Measurements from ENCODE around the gene SFXN3.

SFXN3 gene

GRCh38 chr10:101041252-101041761 lies 10.3 kb downstream of the SFXN3 start:
- DNase-seq (ENCODE audit: extremely low read depth, low read depth): peak; percentile 76
- TF ChIP-seq CTCF (IDR thresholded peaks at IDR 0.05; ENCODE audit: low read depth, low read length): peak; percentile 87

GRCh38 chr10:101042118-101042517 lies 11.1 kb downstream of the SFXN3 start:
- no peak for TF ChIP-seq CTCF (IDR thresholded peaks at IDR 0.05; ENCODE audit: low read depth, low read length)
- no peak for DNase-seq (ENCODE audit: extremely low read depth, low read depth)

- DNase-seq (ENCODE audit: extremely low read depth, low read depth): peak; percentile 95
- no peak for TF ChIP-seq CTCF (IDR thresholded peaks at IDR 0.05; ENCODE audit: low read depth, low read length)
Observed at GRCh38 chr10:101042667-101043362, 11.8 kb downstream of the SFXN3 start.

GRCh38 chr10:101043363-101043707 lies 12.3 kb downstream of the SFXN3 start:
- no peak for TF ChIP-seq CTCF (IDR thresholded peaks at IDR 0.05; ENCODE audit: low read depth, low read length)
- no peak for DNase-seq (ENCODE audit: extremely low read depth, low read depth)

- no peak for DNase-seq (ENCODE audit: extremely low read depth, low read depth)
- no peak for TF ChIP-seq CTCF (IDR thresholded peaks at IDR 0.05; ENCODE audit: low read depth, low read length)
Observed at GRCh38 chr10:101044117-101044516, 13.1 kb downstream of the SFXN3 start.

GRCh38 chr10:101046332-101047238 lies 15.6 kb downstream of the SFXN3 start:
- TF ChIP-seq CTCF (IDR thresholded peaks at IDR 0.05; ENCODE audit: low read depth, low read length): no peak
- DNase-seq (ENCODE audit: extremely low read depth, low read depth): no peak

GRCh38 chr10:101047268-101047667 lies 16.2 kb downstream of the SFXN3 start:
- no peak for DNase-seq (ENCODE audit: extremely low read depth, low read depth)
- TF ChIP-seq CTCF (IDR thresholded peaks at IDR 0.05; ENCODE audit: low read depth, low read length): no peak
